ENCODE results near the gene AFAP1.

AFAP1 gene

DNA sequence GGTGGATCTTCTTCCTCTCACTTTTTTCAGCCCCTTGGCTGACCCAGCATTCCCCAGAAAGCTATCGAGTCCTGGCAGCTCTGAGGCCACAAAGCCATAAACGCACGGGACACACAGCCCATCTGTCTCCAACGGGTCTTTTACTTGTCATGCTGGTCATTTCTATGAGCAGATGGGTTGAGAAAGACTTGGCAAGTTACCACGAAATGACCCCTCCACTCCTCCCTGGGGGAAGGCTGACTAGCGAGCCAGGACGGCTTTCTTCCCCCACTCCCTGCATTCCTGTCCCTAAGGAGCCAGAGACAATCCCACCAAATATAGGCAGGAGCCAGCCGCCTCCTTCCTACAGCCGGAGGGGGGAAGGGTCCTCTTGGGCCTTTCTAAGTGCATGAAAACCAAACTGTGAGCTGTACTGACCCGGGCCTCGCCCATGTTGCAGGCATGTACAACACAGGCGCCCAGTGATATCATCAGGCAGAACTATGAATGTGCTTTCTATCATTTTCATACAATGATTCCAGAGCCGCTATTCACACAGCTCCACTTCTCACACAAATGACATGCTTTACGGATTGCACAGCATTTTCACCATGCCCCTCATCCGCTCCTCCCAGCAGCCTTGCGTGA is 28.6 kb downstream of the AFAP1 start:
- DNase-seq: no peak

GRCh38 chr4:7910263-7910896 is 29.3 kb downstream of the AFAP1 start:
- no peak for DNase-seq

DNA sequence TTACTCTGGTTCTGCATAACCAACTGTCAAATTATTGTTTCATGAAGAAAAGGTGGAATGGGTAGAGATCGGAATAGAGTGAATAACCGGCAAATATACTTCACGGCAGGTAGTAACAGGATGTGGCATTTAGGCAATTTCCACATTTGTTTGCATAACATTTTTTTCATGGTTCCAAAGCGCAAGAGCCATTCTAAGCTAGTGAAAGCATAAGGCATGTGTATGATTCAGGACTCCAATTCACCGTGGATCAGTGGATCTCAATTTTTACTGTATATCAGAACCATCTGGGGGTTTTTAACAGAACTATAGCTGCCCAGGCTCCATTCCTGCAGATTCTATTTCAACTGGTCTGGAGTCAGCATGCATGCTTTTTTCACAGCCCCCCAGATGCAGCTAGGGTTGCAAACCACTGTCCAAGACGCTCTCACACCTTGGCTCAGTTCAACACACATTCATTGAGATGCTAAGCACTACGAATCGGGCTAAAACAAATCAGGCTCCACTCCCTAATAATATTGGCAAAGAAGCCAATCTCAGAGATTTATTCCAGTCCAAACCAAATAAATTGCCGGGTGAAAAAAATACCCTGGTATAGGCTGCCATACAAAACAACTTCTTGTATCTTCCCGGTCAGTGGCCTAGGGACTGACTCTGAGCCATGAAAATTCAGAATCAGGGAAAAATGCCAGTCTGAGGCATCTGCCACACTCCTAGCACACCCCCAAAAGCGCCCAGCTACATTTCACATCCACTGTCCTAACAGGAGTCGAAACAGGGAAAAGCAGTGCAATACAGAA is 30.0 kb downstream of the AFAP1 start:
- DNase-seq: no peak

DNA sequence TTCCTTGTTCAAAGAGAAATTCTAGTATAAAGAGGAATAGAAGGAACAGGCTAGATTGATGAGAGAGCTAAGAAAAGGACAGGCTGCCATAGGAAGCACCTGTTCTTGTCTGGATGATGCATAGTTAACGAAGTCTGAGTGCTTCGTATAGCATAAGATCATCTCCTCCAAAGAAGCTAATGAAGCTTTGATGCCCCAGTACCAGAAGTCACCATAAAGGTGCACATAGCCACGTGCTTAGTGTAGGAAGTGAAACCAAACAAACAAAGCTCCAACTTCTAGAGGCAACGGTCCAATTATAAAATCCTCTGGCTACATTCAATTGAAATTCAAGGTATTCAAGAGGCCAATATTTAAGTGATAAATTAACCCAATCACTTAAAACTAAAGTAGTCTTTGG is 31.0 kb downstream of the AFAP1 start:
- DNase-seq: no peak

DNA sequence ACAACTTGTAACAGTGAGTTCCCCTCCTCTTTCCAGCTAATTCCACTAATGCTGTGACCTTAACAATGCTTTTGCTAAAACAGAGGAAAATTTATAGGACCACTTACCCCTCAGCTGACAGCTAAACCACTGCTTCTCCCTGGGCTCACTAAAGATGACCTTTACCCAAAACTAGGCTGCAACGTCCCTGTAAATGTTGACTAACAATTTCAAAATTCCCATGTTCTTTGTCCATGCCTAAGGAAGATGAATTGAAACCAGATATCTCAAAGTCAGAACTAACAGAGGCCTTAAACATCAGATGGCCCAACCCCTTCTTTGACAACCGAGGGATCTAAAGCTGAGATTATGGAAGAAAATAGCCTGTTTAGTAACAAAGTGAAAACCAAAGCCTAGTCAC is 32.5 kb downstream of the AFAP1 start:
- no peak for DNase-seq

DNA sequence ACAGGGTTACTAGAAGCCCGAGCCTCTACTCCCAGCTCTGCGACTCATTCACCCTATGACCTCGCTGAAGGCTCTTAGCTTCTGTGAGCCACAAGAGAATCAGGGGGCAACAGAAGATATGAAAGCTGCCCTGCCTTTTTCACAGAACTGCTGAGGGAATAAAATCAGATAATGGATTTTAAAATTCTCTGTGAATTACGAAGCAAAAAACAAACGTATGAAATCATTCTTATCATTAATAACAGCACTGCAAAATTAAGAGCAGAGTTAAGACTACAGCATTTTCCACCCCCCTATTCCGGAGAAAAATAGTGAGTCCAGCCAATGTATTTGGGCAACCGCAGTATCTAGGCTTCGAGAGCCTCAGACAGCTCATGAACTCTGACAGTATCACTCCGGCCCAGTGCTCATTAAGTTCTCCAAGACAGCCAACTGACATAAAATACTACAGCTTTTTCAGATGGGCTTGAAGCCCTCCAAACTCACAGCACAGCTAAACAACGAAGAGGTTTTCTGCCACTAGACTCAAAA is 33.4 kb downstream of the AFAP1 start:
- DNase-seq: no peak

DNA sequence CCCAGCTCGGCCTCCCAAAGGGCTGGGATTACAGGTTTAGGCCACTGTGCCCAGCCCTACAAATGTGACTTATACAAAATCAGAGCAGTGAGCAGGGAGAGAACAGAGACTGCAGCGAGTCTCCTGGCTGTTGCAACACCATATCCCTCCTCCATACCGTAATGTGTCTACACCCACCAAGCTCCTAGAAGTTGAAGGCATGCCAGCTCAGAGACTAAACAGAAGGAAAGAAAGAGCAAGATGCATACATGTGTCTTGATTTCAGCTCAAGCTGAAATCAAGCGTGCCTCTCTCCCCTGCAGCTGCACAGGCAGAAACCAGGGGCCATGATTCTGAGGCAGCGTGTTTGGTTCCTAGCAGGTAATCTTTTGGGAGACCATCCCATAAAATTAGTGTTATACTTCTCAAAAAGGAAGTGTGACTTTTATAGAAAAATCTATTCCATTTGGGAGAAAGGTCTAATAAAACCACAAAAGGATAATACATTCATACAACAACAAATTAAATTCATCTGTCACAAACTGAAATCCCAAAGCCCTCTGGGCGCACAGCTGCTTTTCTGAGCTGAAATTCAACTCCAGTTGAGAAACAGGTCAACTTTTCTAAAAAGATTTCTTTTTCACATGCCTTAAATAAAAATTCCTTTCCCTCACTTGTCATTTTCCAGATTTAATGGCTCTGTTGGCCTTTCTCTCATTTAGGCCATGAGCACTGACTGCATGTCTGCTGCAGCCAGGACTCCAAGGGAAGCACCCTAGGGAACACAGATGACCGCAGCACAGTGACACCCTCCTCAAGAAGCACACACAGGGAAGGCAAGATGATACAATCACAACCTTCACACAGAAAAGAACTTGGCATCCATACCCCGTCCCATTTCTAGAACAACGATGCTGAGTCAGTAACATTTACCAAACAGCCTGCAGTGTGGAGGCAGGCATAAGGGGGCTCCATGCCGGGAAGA is 34.4 kb downstream of the AFAP1 start:
- DNase-seq: no peak

- no peak for DNase-seq
These were observed 35.7 kb downstream of the AFAP1 start for GRCh38 chr4:7903791-7904516.

GRCh38 chr4:7902826-7903225 is 36.8 kb downstream of the AFAP1 start:
- no peak for DNase-seq

- DNase-seq: no peak
These were observed 37.5 kb downstream of the AFAP1 start for GRCh38 chr4:7902101-7902553.

GRCh38 chr4:7901311-7901885 is 38.3 kb downstream of the AFAP1 start:
- DNase-seq: no peak

- no peak for DNase-seq
These were observed 39.2 kb downstream of the AFAP1 start for GRCh38 chr4:7900334-7900909.

- DNase-seq: no peak
These were observed 40.3 kb downstream of the AFAP1 start for GRCh38 chr4:7899184-7899869.

GRCh38 chr4:7898385-7898784 is 41.3 kb downstream of the AFAP1 start:
- no peak for DNase-seq

DNA sequence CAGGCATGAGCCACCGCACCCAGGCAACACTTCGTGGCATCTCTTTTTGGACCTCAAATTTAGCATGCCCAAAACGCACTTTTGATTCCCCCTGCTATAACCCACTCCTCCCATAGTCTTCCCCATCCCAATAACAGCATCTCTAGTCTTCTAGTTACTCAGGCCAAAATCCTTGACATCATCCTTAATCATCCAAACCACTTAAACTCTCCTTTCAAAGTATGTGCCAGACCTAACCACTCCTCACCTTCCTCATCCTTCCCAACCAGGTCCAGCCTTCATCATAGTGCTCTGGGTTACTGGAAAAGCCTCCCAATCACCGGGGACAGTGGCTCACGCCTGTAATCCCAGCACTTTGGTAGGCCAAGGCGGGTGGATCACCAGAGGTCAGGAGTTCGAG is 41.9 kb downstream of the AFAP1 start:
- no peak for DNase-seq

GRCh38 chr4:7894677-7895181 is 44.9 kb downstream of the AFAP1 start:
- no peak for DNase-seq

- no peak for DNase-seq
These were observed 45.5 kb downstream of the AFAP1 start for GRCh38 chr4:7894098-7894676.

DNA sequence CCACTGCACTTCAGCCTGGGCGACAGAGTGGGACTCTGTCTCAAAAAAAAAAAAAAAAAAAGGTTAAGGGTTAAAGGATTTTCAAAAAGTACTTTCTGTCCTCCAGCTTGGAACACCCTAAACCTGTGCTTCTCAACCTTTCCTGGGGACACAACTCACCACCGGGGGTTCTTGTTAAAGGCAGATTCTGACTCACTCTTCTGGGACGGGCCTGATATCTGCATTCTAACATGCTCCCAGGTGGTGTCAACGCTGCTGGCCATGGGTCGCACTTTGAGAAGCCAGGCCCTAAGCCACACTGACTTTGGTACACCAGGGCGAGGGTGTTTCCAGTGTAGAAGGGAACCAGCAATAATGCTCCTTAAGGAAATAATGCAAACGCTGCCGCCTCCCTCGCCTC is 46.1 kb downstream of the AFAP1 start:
- DNase-seq: no peak

- DNase-seq: no peak
These were observed 47.2 kb downstream of the AFAP1 start for GRCh38 chr4:7892212-7893019.

All from GDM1 (cell line).